ENCODE measurements around the gene SMARCA4.
"Not testable (repeated sequence)": the region's sequence is repeated elsewhere in the genome, so short reads cannot be mapped to it uniquely, and the experiment has no call there.

The SMARCA4 gene

DNA sequence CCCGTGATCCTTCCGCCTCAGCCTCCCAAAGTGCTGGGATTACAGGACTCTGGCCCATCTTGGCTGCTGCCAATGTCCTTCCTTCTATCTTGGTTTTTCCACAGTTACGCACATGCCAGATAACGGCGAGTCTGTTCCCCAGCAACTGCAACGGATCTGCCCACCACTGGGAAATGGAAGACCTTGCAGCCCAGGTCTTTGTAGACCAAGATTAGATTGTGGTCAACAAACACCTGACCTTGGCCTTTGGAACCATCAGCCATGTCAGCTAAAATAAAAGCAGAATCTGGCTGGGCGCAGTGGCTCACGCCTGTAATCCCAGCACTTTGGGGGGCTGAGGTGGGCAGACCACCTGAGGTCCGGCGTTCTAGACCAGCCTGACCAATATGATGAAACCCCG, 118.1 kb downstream of the SMARCA4 start:
- DNase-seq, result no peak

DNA sequence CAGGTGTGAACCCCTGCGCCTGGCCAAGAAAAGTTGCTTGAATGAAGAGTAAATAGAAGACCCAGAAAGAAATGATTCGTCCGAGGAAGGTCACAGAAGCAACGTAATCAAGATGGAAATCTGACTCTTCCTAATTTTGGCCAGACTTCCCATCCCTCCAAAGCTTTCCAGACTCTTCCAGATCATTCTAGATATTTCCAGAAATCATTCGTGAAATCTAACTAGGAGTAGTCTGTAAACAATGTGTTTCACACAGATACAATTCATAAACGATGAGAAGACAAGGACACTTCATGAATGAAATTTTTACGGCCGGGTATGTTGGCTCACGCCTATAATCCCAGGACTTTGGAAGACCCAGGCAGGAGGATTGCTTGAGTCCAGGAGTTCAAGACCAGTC, 119.2 kb downstream of the SMARCA4 start:
- DNase-seq, result no peak

DNA sequence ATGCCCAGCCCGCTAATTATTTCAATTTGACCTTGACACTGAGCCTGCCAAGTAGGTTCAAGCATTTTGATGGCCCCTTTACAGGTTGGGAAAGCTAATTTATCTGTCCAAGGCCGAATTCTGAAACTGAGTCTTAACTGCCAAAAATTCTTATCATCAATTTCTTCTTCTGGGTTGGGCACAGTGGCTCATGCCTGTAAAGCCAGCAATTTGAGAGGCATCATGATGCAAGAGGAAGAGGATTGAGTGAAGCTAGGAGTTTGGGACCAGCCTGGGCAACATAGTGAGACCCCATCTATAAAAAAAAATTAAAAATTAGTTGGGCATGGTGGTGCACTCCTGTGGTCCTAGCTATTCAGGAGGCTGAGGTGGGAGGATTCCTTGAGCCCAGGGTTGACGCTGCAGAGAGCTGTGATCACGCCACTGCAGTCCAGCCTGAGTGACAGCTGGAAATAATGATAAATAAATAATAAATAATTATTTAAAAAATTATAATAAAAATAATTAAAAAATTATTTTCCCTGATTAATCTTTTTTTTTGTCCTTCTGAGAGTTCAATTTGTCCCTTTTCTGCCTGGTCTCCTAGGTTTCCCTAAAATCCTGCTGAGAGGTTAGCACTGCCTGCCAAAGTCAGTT, 127.2 kb downstream of the SMARCA4 start:
- DNase-seq, result no peak

DNA sequence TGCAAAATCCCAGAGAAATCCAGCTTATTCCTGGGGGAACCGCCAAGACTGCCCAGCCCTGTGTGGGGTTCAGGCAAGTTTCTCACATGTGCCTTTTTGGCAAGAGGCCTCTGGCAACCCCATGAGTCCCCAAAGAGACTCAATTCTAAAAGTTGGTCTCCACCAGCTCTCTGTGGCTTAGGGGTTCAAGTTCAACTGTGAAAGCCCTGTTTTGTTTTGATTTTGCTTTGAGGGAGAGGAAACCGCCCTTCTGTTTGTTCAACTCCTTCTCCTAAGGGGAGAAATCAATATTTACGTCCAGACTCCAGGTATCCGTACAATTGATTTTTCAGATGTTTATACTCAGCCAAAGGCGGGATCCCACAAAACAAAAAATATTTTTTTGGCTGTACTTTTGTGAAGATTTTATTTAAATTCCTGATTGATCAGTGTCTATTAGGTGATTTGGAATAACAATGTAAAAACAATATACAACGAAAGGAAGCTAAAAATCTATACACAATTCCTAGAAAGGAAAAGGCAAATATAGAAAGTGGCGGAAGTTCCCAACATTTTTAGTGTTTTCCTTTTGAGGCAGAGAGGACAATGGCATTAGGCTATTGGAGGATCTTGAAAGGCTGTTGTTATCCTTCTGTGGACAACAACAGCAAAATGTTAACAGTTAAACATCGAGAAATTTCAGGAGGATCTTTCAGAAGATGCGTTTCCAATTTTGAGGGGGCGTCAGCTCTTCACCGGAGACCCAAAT, 127.8 kb downstream of the SMARCA4 start:
- no peak for DNase-seq

DNA sequence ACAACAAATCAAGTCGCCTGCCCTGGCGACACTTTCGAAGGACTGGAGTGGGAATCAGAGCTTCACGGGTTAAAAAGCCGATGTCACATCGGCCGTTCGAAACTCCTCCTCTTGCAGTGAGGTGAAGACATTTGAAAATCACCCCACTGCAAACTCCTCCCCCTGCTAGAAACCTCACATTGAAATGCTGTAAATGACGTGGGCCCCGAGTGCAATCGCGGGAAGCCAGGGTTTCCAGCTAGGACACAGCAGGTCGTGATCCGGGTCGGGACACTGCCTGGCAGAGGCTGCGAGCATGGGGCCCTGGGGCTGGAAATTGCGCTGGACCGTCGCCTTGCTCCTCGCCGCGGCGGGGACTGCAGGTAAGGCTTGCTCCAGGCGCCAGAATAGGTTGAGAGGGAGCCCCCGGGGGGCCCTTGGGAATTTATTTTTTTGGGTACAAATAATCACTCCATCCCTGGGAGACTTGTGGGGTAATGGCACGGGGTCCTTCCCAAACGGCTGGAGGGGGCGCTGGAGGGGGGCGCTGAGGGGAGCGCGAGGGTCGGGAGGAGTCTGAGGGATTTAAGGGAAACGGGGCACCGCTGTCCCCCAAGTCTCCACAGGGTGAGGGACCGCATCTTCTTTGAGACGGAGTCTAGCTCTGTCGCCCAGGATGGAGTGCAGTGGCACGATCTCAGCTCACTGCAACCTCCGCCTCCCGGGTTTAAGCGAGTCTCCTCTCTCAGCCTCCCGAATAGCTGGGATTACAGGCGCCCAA, 128.6 kb downstream of the SMARCA4 start, which contains the start of gene LDLR:
LDLR (plus strand) TSS at position 210 of the 760 bp plus-strand sequence; CDS start at position 296, 86 bp downstream.
- peak; percentile 86 for DNase-seq

DNA sequence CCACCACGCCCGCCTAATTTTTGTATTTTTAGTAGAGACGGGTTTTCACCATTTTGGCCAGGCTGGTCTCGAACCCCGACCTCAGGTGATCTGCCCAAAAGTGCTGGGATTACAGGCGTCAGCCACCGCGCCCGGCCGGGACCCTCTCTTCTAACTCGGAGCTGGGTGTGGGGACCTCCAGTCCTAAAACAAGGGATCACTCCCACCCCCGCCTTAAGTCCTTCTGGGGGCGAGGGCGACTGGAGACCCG, 129.1 kb downstream of the SMARCA4 start:
- DNase-seq, result not testable (repeated sequence)

DNA sequence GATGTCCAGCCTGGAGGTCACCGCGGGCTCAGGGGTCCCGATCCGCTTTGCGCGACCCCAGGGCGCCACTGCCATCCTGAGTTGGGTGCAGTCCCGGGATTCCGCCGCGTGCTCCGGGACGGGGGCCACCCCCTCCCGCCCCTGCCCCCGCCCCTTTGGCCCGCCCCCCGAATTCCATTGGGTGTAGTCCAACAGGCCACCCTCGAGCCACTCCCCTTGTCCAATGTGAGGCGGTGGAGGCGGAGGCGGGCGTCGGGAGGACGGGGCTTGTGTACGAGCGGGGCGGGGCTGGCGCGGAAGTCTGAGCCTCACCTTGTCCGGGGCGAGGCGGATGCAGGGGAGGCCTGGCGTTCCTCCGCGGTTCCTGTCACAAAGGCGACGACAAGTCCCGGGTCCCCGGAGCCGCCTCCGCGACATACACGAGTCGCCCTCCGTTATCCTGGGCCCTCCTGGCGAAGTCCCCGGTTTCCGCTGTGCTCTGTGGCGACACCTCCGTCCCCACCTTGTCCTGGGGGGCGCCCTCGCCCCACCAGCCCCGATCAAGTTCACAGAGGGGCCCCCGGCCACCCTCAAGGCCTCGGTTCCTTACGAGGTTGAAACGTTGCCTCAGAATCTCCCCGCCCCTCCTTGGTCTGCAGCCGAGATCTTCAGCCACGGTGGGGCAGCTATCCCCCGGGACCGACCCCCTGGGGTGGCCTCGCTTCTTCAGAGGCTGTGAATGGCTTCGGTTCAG, 129.6 kb downstream of the SMARCA4 start:
- peak; percentile 96 for DNase-seq

DNA sequence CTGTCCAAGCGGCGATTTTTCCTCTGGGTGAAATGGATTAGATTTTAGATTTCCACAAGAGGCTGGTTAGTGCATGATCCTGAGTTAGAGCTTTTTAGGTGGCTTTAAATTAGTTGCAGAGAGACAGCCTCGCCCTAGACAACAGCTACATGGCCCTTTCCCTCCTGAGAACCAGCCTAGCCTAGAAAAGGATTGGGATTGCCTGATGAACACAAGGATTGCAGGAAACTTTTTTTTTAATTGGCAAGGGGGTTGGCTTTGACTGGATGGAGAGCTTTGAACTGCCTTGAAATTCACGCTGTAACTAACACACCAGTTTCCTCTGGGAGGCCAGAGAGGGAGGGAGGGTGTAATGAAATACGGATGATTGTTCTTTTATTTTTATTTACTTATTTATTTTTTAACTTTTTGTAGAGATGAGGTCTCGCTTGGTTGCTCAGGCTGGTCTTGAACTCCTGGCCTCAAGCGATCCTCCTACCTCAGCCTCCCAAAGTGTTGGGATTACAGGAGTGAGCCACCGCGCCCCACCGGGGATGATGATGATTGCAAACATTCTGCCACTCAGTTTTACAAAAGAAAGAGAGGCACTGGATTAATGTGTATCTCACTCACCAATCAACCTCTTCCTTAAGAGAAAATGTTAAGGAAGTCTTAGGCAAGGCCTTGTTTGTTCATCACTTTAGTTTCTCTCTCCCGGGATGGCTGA, 130.3 kb downstream of the SMARCA4 start:
- DNase-seq, result no peak

DNA sequence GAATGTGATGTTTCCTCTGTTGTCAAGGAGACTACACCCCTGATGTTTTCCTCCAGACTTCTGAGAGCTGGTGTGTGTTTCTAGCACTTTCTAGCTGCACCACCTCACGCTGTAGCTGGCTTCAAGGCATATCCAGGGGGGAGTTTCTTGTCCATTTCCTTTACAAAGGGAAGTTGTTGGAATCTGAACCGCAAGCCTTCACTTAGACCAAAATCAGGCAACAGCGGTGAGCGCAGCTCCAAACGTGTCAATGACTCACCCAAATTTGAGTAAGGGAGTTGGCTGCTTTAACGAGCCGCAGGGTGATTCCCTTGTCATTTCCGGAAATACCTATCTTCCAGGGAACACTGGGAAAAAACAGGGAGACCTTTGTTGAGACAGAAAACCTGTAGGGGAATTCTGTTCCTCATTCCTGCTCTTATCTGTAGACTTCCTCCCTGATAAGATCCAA, 130.9 kb downstream of the SMARCA4 start:
- DNase-seq, result no peak

DNA sequence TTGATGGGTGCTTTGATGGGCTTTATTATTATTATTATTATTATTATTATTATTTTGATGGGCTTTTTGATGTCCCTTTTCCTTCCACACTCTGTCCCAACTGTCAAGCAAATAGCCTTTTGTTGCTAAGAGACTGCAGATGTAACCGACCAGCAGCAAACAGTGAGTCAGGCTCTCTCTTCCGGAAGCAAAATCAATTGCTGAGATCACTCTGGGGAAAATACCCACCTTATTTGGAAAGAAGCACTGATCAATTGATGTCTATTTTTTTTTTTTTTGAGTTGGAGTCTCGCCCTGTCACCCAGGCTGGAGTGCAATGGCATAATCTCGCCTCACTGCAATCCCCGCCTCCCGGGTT, 131.3 kb downstream of the SMARCA4 start:
- DNase-seq, result no peak

DNA sequence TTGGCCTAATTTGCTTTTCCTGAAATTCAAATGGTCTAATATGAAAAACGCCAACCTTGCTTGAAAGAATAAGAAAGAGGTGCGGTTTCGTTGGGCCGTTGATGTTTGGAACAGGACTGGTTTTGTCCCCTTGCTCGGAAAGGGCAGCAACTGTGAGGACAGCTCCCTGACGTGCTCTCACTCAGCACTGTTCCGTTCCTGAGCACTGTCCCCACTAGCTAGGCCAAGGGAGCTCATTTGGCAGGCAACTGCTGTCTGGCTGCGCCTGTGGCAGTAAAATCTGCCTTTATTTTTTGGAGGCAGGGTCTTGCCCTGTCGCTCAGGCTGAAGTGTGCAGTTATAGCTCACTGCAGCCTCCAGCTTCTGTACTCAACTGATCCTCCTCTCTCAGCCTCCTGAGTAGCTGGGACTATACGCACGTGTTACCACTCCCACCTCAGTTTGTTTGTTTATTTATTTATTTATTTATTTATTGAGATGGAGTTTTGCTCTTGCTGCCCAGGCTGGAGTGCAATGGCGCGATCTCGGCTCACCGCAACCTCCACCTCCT, 132.9 kb downstream of the SMARCA4 start:
- DNase-seq, result no peak

DNA sequence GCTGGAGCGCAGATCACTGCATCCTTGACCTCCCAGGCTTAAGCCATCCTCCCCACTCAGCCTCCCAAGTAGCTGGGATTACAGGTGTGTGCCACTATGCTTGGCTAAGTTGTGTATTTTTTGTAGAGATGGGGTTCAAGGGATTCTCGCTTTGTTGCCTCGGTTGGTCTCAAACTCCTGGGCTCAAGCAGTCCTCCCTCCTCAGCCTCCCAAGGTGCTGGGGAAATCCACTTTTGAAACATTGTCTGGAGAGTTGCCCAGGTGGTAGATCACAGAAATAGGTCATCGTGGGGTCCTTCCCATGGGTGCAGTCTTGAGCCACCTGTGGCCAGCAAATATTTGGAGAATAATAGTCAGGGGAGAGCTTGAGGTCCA, 133.7 kb downstream of the SMARCA4 start:
- no peak for DNase-seq

DNA sequence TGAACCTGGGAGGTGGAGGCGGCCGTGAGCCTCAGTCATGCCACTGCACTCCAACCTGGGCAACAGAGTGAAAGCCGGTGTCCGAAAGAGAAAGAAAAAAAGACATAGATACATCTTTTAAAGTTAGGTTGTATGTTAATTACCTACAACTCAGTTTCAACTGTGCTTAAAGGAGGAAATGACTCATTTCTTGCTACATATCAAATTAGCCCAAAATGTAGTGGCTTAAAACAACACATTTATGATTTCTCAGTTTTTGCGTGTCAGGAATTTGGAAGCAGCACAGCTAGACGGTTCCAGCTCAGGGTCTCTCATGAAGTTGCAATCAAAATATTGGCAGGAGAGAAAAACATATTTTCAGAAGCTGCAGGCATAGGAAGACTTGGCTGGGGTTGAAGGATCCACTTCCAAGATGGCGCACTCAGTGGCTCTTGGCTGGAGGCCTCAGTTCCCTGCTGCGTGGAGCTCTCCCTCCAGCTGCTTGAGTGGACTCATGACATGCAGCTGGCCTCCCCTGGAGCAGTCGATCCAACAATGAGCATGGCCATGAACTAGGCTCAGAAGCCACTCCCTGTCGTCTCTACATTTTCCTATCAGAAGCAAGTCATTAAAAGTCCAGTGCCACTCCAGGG, 135.5 kb downstream of the SMARCA4 start:
- DNase-seq, result no peak

DNA sequence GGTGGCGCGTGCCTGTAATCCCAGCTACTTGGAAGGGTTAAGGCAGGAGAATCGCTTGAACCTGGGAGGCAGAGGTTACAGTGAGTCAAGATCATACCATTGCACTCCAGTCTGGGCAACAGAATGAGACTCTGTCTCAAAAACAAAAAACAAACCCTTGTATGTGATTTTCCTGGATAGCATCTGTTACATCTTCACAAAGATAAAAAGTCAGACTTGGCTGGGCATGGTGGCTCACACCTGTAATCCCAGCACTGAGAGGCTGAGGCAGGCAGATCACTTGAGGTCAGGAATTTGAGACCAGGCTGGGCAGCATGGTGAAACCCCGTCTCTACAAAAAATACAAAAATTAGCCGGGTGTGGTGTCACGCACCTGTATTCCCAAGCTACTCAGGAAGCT, 136.5 kb downstream of the SMARCA4 start:
- not testable (repeated sequence) for DNase-seq

DNA sequence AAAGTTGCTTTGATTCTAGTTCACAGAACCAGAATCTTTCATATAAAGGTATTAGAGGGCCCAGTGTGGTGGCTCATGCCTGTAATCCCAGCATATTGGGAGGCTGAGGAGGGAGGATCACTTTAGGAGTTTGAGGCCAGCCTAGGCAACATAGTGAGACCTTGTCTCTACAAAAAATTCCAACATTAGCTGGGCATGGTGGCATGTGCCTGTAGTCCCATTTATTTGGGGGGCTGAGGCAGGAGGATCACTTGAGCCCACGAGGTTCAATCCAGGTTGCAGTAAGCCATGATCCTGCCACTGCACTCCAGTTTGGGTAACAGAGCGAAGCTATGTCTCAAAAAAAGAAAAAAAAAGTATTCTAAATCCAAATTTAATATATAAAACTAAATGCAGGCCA, 137.5 kb downstream of the SMARCA4 start:
- no peak for DNase-seq

DNA sequence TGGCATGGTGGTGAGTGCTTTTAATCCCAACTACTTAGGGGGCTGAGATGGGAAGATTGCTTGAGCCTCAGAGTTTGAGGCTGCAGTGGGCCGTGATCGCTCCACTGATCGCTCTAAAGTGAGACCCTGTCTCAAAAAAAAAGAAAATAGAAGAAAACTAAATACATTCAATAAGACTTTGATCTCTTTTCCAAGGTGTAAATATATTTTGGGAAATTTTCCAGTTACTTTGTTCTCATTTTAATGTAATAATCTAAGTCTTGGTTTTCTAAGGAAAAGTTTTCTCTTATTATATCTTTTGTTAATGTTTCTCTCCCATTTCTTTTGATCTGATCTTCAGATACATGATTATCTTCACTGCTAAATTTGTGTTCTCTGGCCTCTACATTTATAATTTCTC, 138.0 kb downstream of the SMARCA4 start:
- DNase-seq, result no peak

DNA sequence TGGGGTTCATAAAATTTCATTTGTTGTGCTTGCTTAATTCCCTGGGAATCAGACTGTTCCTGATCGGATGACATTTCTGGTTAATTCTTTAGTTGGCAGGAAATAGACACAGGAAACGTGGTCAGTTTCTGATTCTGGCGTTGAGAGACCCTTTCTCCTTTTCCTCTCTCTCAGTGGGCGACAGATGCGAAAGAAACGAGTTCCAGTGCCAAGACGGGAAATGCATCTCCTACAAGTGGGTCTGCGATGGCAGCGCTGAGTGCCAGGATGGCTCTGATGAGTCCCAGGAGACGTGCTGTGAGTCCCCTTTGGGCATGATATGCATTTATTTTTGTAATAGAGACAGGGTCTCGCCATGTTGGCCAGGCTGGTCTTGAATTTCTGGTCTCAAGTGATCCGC, 139.2 kb downstream of the SMARCA4 start:
- no peak for DNase-seq

DNA sequence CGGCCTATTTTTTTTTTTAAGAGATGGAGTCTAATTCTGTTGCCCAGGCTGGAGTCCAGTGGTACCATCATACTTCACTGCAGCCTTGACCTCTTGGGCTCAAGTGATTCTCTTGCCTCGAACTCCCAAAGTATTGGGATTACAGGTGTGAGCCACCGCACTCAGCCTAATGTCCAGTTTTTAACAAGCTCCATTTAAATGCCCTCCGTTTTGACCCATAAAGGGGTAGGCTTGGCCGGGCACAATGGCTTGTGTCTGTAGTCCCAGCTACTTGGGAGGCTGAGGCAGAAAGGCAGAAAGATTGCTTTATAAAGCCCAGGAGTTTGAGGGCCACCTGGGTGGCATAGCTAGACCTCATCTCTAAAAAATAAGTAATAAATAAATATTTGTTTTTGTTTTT, 140.2 kb downstream of the SMARCA4 start:
- DNase-seq, result no peak

DNA sequence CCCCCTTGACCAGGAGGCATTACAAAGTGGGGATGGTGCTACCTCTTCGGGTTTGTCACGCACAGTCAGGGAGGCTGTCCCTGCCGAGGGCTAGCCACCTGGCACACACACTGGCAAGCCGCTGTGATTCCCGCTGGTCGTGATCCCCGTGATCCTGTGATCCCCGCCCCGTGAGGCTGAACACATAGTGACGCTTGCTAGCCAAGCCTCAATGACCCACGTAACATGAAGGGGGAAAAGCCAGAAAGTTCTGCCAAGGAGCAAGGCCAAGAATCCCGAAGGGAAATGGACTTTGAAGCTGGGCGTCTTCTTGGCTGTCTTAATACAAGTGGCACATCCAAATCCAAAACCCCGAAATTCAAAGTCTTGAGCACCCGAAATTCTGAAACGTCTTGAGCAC, 142.1 kb downstream of the SMARCA4 start:
- no peak for DNase-seq

DNA sequence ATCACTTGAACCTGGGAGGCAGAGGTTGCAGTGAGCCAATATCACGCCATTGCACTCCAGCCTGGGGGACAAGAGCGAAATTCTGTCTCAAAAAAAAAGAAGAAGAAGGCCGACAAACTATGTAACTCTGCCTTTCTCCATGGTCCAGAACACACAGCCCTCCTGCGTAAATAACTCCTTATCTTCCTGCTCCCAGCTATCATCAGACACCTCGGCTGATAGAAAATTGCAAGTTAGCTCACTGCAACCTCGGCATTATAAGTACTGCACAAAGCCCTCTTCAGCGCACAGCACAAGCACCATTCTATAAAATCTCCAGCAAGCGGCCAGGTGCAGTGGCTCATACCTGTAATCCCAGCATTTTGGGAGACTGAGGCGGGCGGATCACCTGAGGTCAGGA, 142.8 kb downstream of the SMARCA4 start:
- DNase-seq, result not testable (repeated sequence)

DNA sequence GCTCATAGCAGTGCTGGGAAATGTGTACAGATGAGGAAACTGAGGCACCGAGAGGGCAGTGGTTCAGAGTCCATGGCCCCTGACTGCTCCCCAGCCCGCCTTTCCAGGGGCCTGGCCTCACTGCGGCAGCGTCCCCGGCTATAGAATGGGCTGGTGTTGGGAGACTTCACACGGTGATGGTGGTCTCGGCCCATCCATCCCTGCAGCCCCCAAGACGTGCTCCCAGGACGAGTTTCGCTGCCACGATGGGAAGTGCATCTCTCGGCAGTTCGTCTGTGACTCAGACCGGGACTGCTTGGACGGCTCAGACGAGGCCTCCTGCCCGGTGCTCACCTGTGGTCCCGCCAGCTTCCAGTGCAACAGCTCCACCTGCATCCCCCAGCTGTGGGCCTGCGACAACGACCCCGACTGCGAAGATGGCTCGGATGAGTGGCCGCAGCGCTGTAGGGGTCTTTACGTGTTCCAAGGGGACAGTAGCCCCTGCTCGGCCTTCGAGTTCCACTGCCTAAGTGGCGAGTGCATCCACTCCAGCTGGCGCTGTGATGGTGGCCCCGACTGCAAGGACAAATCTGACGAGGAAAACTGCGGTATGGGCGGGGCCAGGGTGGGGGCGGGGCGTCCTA, 144.3 kb downstream of the SMARCA4 start:
- no peak for DNase-seq

DNA sequence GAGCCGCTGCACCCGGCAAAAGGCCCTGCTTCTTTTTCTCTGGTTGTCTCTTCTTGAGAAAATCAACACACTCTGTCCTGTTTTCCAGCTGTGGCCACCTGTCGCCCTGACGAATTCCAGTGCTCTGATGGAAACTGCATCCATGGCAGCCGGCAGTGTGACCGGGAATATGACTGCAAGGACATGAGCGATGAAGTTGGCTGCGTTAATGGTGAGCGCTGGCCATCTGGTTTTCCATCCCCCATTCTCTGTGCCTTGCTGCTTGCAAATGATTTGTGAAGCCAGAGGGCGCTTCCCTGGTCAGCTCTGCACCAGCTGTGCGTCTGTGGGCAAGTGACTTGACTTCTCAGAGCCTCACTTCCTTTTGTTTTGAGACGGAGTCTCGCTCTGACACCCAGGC, 145.6 kb downstream of the SMARCA4 start:
- DNase-seq, result no peak
